ENCODE data around the gene NDFIP2. TPM values are rescaled to one million over a fixed set of nuclear protein-coding genes. Genes with fewer than 3 reads are reported as not detected.

Gene NDFIP2
- total and polyA plus RNA-seq, 8 donors: 34.1 to 46.3 (median 36.2) TPM

GRCh38 chr13:79470666-79471065 lies 10.3 kb upstream of the NDFIP2 start:
- H3K27ac ChIP-seq: no peak overlapping the region
- DNase-seq (no peak), ATAC-seq (no peak)
- H3K9me3 ChIP-seq: peaks cover 0 to 3% of the 10 kb centered on the region in 2 donors
- H3K36me3 ChIP-seq: no peaks in the 10 kb centered on the region
- intact Hi-C loops (cut with DNase I): no loop called here
- H3K4me3 ChIP-seq: no peak overlapping the region
- H3K4me1 ChIP-seq: no peaks in the 10 kb centered on the region
- H3K27me3 ChIP-seq: no peaks in the 10 kb centered on the region
- no peak for TF ChIP-seq CTCF (IDR thresholded peaks at IDR 0.05)

GRCh38 chr13:79475569-79475968 lies 5.4 kb upstream of the NDFIP2 start:
- Histone ChIP-seq H3K27me3 (peaks cover 0 to 24% of the 10 kb centered on the region in 2 donors), H3K27ac (no peak overlapping the region), H3K4me3 (no peak overlapping the region), H3K4me1 (no peaks in the 10 kb centered on the region), H3K9me3 (peaks cover 0 to 3% of the 10 kb centered on the region in 2 donors), H3K36me3 (no peaks in the 10 kb centered on the region)
- intact Hi-C loops (cut with DNase I): no loop called here
- TF ChIP-seq CTCF (IDR thresholded peaks at IDR 0.05): no peak
- ATAC-seq (no peak), DNase-seq (no peak)

GRCh38 chr13:79477968-79478367 lies 3.0 kb upstream of the NDFIP2 start:
- intact Hi-C loops (cut with DNase I): no loop called here
- DNase-seq (no peak), ATAC-seq (no peak)
- H3K9me3 ChIP-seq: peaks cover 0 to 3% of the 10 kb centered on the region in 2 donors
- H3K4me3 ChIP-seq: no peak overlapping the region
- TF ChIP-seq CTCF (IDR thresholded peaks at IDR 0.05): no peak
- H3K27ac ChIP-seq: no peak overlapping the region
- peaks cover 0 to 12% of the 10 kb centered on the region in 2 donors for H3K4me1 ChIP-seq
- H3K27me3 ChIP-seq: peaks cover 0 to 48% of the 10 kb centered on the region in 2 donors
- no peaks in the 10 kb centered on the region for H3K36me3 ChIP-seq

- H3K36me3 ChIP-seq: no peaks in the 10 kb centered on the region
- ATAC-seq (no peak), DNase-seq (no peak)
- intact Hi-C loops (cut with DNase I): no loop called here
- peaks cover 0 to 29% of the 10 kb centered on the region in 2 donors for H3K4me1 ChIP-seq
- no peak overlapping the region for H3K27ac ChIP-seq
- no peak overlapping the region for H3K4me3 ChIP-seq
- peaks cover 0 to 53% of the 10 kb centered on the region in 2 donors for H3K27me3 ChIP-seq
- no peak for TF ChIP-seq CTCF (IDR thresholded peaks at IDR 0.05)
- H3K9me3 ChIP-seq: peaks cover 0 to under 1% of the 10 kb centered on the region in 2 donors
Observed at GRCh38 chr13:79479882-79480281, 1.1 kb upstream of the NDFIP2 start.

GRCh38 chr13:79481685-79482052 lies 714 bp downstream of the NDFIP2 start:
- H3K4me1 ChIP-seq: peaks cover 0 to 31% of the 10 kb centered on the region in 2 donors
- peak overlapping the region; percentile 66 to 68 for H3K4me3 ChIP-seq
- no peaks in the 10 kb centered on the region for H3K9me3 ChIP-seq
- no peaks in the 10 kb centered on the region for H3K36me3 ChIP-seq
- H3K27ac ChIP-seq: peak overlapping the region; percentile 78 to 83
- ATAC-seq (peak; percentile 47), DNase-seq (peak in 1 of 4 donors; percentile 28)
- TF ChIP-seq CTCF (IDR thresholded peaks at IDR 0.05): no peak
- peaks cover 0 to 53% of the 10 kb centered on the region in 2 donors for H3K27me3 ChIP-seq
- intact Hi-C loops (cut with DNase I): no loop called here
